Hematopoietic multipotent progenitor cell treated with erythropoietin and hydrocortisone succinate and interleukin-3 and kit ligand, for 15 days (in vitro differentiated cells): Measurements from ENCODE around the gene SP140.
"Not testable (repeated sequence)": the region's sequence is repeated elsewhere in the genome, so short reads cannot be mapped to it uniquely, and the experiment has no call there.

Experiments
- DNase-seq: peaks from one replicate; pipeline ENCODE4 v3.0.0-alpha.2; 2015; ENCODE audit warnings: low spot score

The SP140 gene

DNA sequence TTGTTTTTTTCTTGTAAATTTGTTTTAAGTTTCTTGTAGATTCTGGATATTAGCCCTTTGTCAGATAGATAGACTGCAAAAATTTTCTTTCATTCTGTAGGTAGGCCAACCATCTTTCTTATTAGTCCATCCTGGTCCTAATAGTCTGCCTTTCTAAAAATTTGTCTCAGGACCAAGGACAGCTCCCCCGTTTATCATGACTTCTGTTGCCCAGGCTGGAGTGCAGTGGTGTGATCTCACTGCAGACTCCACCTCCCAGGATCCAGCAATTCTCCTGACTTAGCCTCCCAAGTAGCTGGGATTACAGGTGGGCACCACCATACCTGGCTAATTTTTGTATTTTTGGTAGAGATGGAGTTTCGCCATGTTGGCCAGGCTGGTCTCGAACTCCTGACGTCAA, 63.8 kb downstream of the SP140 start:
- DNase-seq: not testable (repeated sequence)

- no peak for DNase-seq
Observed at GRCh38 chr2:230295192-230295591, 69.7 kb downstream of the SP140 start.

DNA sequence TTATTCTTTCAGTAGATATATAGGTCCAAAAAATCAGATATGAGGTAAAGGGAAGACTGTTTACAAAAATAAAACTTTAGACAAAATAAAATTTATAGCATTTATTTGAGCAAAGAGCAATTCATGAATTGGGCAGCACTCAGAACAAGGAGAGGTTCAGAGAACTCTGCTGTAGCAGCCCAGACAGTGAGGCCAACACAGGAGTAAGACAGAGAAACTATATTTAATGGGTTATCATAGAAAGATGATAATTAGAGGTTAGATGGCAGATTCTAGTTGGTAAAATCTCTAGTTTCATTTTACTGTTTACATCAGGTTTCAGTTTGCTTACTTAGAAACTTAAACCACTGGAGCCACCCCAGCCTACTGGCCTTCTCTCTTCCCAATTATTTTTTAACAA, 71.4 kb downstream of the SP140 start:
- DNase-seq: no peak

GRCh38 chr2:230299618-230300017, 74.1 kb downstream of the SP140 start:
- no peak for DNase-seq

DNA sequence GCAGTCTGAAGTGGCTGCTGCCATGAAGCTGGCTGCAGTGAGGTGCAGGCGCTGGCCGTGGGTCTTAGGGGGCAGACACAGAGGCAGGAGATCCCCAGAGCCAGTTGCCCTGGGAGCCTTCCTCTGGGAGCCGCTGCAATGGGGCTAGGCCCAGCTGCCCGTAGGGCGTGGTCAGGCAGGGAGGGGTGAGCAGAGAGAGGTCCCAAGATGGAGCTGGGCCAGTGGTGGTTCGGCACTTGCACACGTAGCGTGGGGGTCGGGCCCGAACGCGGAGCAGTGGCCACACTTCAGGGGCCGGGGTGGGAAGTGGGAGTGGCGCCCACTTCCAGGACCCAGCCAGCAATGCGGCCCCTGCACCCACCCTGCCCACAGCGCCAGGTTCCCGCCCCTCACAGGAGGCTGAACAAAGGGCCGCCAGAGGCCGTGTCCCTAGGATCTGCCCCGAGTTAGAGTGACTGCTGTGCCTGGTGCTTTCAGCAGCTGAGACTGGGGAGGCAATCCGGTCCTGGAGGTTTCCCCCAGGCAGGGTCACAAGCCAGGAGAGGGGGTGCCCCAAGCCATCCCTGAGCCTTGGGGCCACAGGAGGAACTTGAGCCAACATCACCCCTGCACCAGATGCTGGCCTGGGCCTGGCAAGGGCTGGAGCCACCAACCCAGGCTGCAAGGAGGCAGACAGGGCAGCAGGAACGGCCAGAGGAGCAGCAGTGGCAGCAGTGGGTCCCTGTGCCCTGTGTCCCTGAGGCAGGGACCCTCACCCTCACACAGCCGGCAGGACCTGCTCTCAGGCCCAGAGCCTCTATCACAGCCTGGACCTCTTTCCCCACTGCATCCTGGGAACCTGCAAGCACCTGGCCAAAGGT, 80.1 kb downstream of the SP140 start:
- DNase-seq: no peak

DNA sequence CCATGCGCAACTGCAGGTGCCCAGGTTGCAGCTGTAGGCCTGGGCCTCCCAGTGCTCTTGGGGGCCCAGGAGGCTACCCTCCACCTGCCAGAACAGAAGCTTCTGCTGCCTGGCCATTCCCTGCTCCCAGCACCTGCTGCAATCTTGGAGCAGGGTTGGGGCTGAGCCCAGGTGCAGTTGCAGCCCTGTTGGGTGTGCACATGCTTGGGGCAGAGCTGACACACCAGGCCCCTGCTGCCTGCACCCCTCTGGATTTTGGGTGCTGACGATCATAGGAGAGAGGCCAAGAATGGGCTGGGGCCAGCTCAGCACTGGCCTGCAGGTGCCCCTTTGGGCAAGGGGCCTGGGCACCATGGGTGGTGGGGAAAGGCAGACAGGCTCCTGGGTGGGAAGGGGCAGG, 80.9 kb downstream of the SP140 start:
- DNase-seq: no peak

DNA sequence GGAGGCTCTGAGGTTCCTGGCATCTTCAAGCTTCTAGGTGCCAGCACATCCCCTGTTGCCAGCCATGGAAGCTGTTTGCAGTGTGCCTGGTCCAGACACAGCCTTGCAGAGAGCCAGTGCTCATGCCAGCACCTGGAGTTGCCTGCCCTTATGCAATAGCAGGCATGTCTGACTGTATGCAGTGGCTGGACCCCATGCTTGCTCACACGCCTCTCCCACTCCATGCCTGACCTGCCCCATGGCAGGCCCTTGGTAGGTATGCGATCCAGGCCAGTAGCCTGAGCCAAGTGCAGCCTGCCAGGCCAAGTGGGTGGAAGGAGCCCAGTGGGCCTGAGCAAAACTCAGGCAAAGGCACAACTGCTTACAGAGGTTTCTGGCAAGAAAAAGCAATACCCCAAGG, 81.9 kb downstream of the SP140 start:
- DNase-seq: no peak

DNA sequence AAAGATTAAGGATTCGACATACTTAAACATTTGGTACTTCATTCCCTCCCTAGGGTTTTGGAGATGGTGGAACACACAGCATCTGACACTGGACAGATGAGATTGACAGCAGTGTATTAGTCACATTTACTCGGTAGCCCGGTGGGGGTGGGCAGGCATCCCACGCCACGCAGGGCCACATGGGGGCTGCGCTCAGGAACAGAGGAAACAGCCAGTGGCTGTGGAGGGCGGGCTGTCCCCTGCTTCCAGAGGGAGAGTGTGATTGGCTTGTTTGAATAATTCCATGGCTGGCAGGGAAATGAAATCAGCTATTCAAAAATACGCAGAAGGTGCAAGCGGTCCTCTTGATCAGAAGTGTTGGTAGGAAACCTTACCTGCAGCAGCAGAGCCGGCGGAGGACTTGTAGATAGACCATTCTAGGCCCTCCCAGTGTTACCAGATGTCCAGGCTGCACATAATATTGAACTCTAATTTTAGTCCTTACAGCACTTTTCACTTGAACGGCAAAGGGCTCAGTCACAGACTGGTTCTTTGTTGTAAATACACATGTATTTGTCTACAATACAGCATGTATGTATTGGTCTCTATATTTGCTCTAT, 83.0 kb downstream of the SP140 start:
- no peak for DNase-seq

- not testable (repeated sequence) for DNase-seq
Observed at GRCh38 chr2:230310792-230311191, 85.3 kb downstream of the SP140 start.

DNA sequence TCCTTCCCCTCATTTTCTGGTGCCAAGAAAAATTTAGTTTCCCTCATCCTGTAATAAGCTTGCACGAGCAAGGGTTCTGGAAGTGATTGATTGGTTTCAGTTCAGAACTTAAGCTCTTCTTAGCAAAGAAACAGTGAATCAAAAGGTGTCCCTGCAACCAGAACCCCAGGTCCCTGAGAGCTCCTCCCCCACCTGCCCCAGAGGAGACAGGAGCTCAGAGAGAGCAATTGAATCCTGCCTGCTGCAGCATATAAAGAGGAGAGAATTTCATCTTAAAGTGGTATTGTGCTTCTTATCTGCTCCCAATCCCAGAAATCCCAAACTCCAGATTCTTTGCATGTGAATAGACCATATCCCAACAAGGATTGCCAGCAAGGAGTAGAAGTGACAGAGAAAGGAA, 86.1 kb downstream of the SP140 start:
- not testable (repeated sequence) for DNase-seq

DNA sequence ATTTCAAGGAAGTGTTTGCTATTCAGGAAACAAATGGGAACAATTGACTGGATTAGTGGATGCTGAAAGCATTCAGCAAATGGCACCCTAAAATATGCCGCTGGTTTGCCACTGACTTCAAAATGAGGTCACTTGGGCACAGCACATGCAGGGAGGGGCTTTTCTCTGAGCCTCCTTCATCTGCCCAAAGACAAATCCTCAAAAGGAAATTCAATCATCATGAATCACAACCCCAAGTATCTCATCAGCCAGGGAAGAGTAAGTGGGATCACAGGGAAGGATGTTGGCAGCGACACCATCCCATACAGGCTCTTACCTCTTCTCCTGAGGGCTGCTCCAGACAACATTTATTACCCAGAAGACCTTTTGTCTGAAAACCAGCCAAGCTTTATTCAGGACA, 87.1 kb downstream of the SP140 start:
- DNase-seq: no peak

DNA sequence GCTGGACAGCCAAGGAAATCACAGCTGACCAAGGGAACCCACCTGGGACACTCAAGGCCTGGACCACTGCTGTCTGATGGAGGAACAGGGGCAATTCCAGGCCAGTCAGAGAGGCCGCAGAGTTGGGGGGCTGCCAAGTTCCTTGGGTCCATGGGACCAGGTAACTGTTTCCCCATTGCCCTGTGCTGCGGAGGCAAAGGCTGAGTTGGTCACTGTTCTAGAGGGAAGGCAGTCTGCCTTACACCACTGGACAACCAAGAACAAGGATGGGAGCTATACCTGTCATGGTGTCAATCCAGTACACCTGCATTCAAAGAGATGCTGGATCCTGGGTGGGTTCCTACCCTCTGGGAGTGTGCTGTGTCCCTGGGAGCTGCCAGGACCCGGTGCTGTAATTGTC, 91.8 kb downstream of the SP140 start:
- DNase-seq: no peak

DNA sequence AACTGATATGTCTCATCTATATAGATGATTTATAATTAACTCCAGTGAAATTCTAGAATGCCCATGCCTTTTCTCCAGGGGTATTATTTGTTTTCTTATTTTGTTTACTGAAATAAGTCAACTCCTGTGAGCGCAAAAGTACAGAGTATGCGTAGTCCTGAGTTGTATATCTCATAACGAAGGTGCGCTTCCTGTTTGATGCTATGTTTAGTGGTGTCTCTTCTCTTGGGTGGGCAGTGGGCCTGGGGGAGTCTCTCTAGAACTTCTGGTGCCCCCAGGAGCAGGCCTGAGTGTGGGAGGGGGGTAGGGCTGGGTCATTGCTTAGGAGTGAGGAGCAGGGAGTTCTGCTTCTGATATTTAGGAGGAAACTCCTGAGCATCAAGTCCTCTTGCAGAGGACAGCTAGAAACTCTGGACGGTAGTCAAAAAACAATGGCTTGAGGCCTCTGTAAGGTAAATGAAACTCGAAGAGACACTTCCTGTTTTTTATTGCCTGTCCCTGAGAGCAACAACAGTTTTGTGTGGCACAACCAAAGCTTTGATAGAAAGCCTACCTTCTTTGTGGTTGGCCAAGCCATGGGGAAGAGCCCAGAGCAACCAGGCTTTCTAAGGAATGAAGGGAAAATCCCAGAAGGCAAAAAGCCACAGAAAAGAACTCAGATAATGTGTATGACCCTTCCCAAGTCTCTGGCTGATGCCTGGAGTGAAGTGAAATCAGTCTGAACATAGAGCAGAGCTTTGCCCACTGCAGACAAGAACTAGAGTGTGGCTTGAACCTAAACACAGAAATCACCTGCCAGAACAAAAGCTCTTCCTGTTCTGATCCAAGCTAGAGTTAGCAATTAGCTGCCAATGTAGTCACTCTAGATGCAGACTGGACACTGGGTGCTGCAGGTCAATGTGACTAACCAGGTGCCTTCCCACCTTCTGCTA, 92.9 kb downstream of the SP140 start:
- no peak for DNase-seq

- no peak for DNase-seq
Observed at GRCh38 chr2:230319211-230319862, 93.8 kb downstream of the SP140 start.

DNA sequence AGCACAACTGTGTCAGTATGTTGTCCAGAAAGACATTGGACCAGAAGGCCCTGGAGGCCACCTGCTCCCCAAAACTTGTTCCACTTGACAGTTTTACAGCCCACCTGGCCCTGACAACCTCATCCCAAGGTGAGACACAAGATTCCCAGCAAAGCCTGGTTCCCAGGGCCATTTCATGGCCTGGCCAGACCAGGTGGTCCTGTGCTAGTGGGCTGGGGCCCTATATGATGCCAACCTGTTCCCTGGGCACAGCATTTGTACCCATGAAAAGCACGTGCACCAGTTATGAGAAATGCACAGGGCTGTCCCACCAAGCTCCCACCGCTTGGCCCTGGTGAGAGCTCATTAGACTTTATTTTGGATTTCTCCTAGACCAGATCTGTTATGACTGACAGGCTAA, 95.5 kb downstream of the SP140 start:
- DNase-seq: no peak

- DNase-seq: no peak
Observed at GRCh38 chr2:230322561-230323384, 97.2 kb downstream of the SP140 start.

DNA sequence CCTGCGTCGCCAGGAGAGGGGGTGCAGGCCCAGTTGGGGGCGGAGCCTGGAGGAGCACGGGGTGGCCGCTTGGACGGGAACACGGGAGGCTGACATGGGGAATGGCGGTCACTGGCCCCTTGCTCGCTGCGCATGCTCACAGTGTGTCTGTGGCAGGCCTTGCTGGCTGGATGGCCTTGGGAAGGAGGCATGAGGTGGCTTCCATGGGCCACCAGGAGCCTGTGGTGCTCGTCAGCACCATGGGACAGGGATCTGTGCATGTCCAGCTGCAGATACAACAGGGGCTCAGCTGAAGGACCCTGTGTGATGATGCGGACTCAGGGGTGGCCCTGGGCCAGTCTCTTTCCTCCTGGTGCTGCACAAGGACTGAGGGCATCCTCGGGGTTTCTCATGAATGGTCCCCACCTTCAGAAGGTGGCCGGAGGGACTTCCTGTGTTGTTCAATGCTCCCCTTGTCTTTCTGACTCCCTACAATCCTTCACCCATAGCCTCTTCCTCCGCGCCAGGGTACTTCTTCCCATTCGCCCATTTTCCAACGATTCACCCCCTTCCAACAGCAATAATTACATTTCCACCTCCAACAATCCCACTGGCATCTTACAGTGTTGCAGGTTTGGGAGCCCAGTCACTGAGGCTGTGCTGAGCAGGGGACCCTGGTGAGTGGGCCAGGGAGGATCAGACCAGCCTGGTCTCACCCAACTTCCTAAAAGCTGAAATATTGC, 98.0 kb downstream of the SP140 start:
- DNase-seq: peak; percentile 15

- DNase-seq: no peak
Observed at GRCh38 chr2:230324503-230324902, 99.0 kb downstream of the SP140 start.

GRCh38 chr2:230325316-230326243, 100.0 kb downstream of the SP140 start:
- no peak for DNase-seq
